GM12878 (cell line): ENCODE data around the gene F7. TPM values are rescaled to one million over a fixed set of nuclear protein-coding genes. Genes with fewer than 3 reads are reported as not detected.

Source experiments
- ATAC-seq: fragments of 200-7000 bp; cut with Tn5 transposase; 3 replicates; pipeline ENCODE4 v1.9.1; 2020; ENCODE audit warnings: mild to moderate bottlenecking, moderate library complexity
- BruUV-seq: library from RNA; stranded (reverse); fragments of 400-500 nt; replicated peaks from 2 replicates; lab custom pipeline; 2021; lab: Mats Ljungman, UMichigan
- CTCF ChIA-PET: fragments of 300-600 bp; sonication (Branson Sonifier 250); formaldehyde crosslinking; extraction: SDS; loops from one replicate; lab custom pipeline; 2021; ENCODE audit warnings: inconsistent platforms; lab: Yijun Ruan, JAX
- POLR2A ChIA-PET: fragments of 350-600 bp; formaldehyde crosslinking; extraction: SDS; loops from one replicate; lab custom pipeline; 2021; ENCODE audit warnings: inconsistent platforms; lab: Charles Lee
- RAD21 ChIA-PET: fragments of 300-600 bp; sonication (Branson Sonifier 250); formaldehyde crosslinking; loops from one replicate; lab custom pipeline; 2023; ENCODE audit warnings: antibody characterized with exemption; ENCODE audit not compliant: unreplicated experiment; lab: Charles Lee
- SMC1A ChIA-PET: fragments of 300-600 bp; sonication (Branson Sonifier 250); formaldehyde crosslinking; loops from one replicate; lab custom pipeline; 2023; ENCODE audit not compliant: unreplicated experiment, uncharacterized antibody; lab: Charles Lee
- DNase-seq: peaks from one replicate; pipeline ENCODE4 v3.0.0-alpha.2; 2011; ENCODE audit warnings: low read depth, low spot score
- FAIRE-seq: peaks from 3 replicates; lab custom pipeline; 2011; peaks lifted over from hg19 to GRCh38; lab: Jason Lieb, UNC
- H2AFZ ChIP-seq: 2 replicates; pipeline ENCODE4 v1.6.0; 2011; ENCODE audit warnings: low read depth, low read length, control low read depth; ENCODE audit not compliant: control insufficient read depth
- H3K27ac ChIP-seq: 2 replicates; pipeline ENCODE4 v1.5.1; 2011; ENCODE audit warnings: control low read depth; ENCODE audit not compliant: control insufficient read depth, insufficient read depth
- H3K27me3 ChIP-seq, 2 experiments: replicated peaks in 1 of 2; 2 replicates each; pipeline versions ENCODE4 v1.6.0 to v1.6.1; 2011; ENCODE audit warnings: low read length in 1 of 2; ENCODE audit not compliant: control insufficient read depth in 2 of 2, insufficient read depth in 2 of 2
- H3K36me3 ChIP-seq, 2 experiments: 2 replicates each; pipeline ENCODE4 v1.5.1; 2011; ENCODE audit warnings: low read length in 1 of 2; ENCODE audit not compliant: control insufficient read depth in 2 of 2, insufficient read depth in 2 of 2
- H3K4me1 ChIP-seq: 2 replicates; pipeline ENCODE4 v1.6.1; 2011; ENCODE audit warnings: mild to moderate bottlenecking, low read length, moderate library complexity, mixed read lengths; ENCODE audit not compliant: control insufficient read depth, insufficient read depth
- H3K4me2 ChIP-seq: 2 replicates; pipeline ENCODE4 v1.6.0; 2011; ENCODE audit warnings: control low read depth; ENCODE audit not compliant: control insufficient read depth, insufficient read depth
- H3K4me3 ChIP-seq: fragments of 200-600 bp; sonication (generic); 2 replicates; pipeline ENCODE4 v1.5.1; 2016
- H3K79me2 ChIP-seq: 2 replicates; pipeline ENCODE4 v1.6.0; 2011; ENCODE audit warnings: low read length; ENCODE audit not compliant: control insufficient read depth, insufficient read depth
- H3K9ac ChIP-seq: 2 replicates; pipeline ENCODE4 v1.8.0; 2011; ENCODE audit warnings: low read length, control low read depth, mixed read lengths; ENCODE audit not compliant: control insufficient read depth, insufficient read depth
- H3K9me3 ChIP-seq: replicated peaks from 3 replicates; pipeline ENCODE4 v1.5.1; 2011; ENCODE audit warnings: mild to moderate bottlenecking, low read length; ENCODE audit not compliant: control insufficient read depth, insufficient read depth
- H4K20me1 ChIP-seq: 2 replicates; pipeline ENCODE4 v1.6.0; 2011; ENCODE audit not compliant: control insufficient read depth, insufficient read depth
- BCL11A ChIP-seq: IDR thresholded peaks from 2 replicates; pipeline ENCODE4 v1.6.1; 2011; ENCODE audit warnings: low read depth, low read length
- CHD1 ChIP-seq: IDR thresholded peaks from 2 replicates; pipeline ENCODE4 v1.6.1; 2012; ENCODE audit warnings: low read depth, low read length, improper control_type of control experiment
- DPF2 ChIP-seq: fragments of 450-650 bp; IDR thresholded peaks from 2 replicates; pipeline ENCODE4 v1.6.1; 2017; ENCODE audit warnings: mild to moderate bottlenecking
- JUND ChIP-seq: IDR thresholded peaks from 2 replicates; pipeline ENCODE4 v1.6.1; 2012; ENCODE audit warnings: low read depth, mild to moderate bottlenecking, low read length, improper control_type of control experiment, moderate library complexity
- KLF5 ChIP-seq: fragments of 450-650 bp; IDR thresholded peaks from 2 replicates; pipeline ENCODE4 v1.6.1; 2014; ENCODE audit warnings: mild to moderate bottlenecking; ENCODE audit not compliant: partially characterized antibody
- NR2F1 ChIP-seq: fragments of 450-650 bp; conservative IDR thresholded peaks from 2 replicates; pipeline ENCODE4 v1.6.1; 2017; ENCODE audit warnings: mild to moderate bottlenecking
- POU2F2 ChIP-seq: IDR thresholded peaks from 3 replicates; pipeline ENCODE4 v1.6.1; 2011; ENCODE audit warnings: low read depth, mild to moderate bottlenecking, low read length, borderline replicate concordance
- RELB ChIP-seq: fragments of 450-650 bp; IDR thresholded peaks from 2 replicates; pipeline ENCODE4 v1.6.1; 2017; ENCODE audit warnings: low read depth, mild to moderate bottlenecking, moderate library complexity
- SKIL ChIP-seq: fragments of 450-650 bp; IDR thresholded peaks from 2 replicates; pipeline ENCODE4 v1.6.1; 2017; ENCODE audit warnings: mild to moderate bottlenecking, low read depth, inconsistent platforms; ENCODE audit not compliant: poor library complexity, severe bottlenecking
- SMAD5 ChIP-seq: IDR thresholded peaks from 2 replicates; pipeline ENCODE4 v1.6.1; 2016; ENCODE audit warnings: antibody characterized with exemption, low read depth
- SMARCA5 ChIP-seq: fragments of 450-650 bp; IDR thresholded peaks from 2 replicates; pipeline ENCODE4 v1.6.1; 2017; ENCODE audit warnings: mild to moderate bottlenecking
- SRF ChIP-seq, 2 experiments: IDR thresholded peaks; 2 replicates each; pipeline ENCODE4 v1.6.1; 2011; ENCODE audit warnings: low read depth in 2 of 2, low read length in 2 of 2, mild to moderate bottlenecking in 1 of 2, moderate library complexity in 1 of 2
- ZNF274 ChIP-seq: IDR thresholded peaks from one replicate; pipeline ENCODE4 v1.8.0; 2011; ENCODE audit not compliant: insufficient read length, insufficient read depth
- ZNF687 ChIP-seq: fragments of 450-650 bp; IDR thresholded peaks from 2 replicates; pipeline ENCODE4 v1.6.1; 2017; ENCODE audit warnings: mild to moderate bottlenecking, moderate library complexity
- ZSCAN29 ChIP-seq: fragments of 450-650 bp; IDR thresholded peaks from 2 replicates; pipeline ENCODE4 v1.6.1; 2017; ENCODE audit warnings: mild to moderate bottlenecking, moderate library complexity
- WGBS: methylation state at CpG from one replicate; pipeline ENCODE4 v1.1.6; 2016; ENCODE audit warnings: low lambda C conversion rate; ENCODE audit not compliant: insufficient replicate concordance, insufficient coverage; ENCODE audit errors: missing lambda C conversion rate; 5-methylcytosine and 5-hydroxymethylcytosine counted together
- in situ Hi-C: fragments of 300-500 bp; cut with MboI; formaldehyde crosslinking; loops from 9 replicates; pipeline ENCODE4 v1.14.3; 2018; ENCODE audit warnings: mixed read lengths
- intact Hi-C: fragments of 100-400 bp; cut with micrococcal nuclease; formaldehyde crosslinking; loops from one replicate; pipeline ENCODE4 v1.14.2; 2022; ENCODE audit not compliant: unreplicated experiment
- polyA plus RNA-seq, 11 experiments: library from polyadenylated mRNA; depleted of rRNA in 4 of 11; unstranded in 6 of 11; stranded (reverse) in 5 of 11; fragments of >200 nt; fragmentation: Nextera tagmentation in 4 of 11; fragmentation: Illumina TruSeq in 1 of 11; extraction: Ambion mirVana in 4 of 11; extraction: Trizol in 1 of 11; gene quantifications; 1 replicate in 1 of 11; 2 replicates in 10 of 11; pipeline versions ENCODE4 v1.2.1 to v1.2.3, GENCODE V29; 2011 to 2016; ENCODE audit warnings: inconsistent platforms in 2 of 11, missing spikeins in 2 of 11, low read depth in 1 of 11
- total RNA-seq, 4 experiments: library from RNA; depleted of rRNA in 3 of 4; stranded (reverse); fragments of >200 nt in 3 of 4; fragmentation: Illumina TruSeq in 1 of 4; extraction: Trizol in 1 of 4; gene quantifications; 2 replicates each; pipeline versions ENCODE4 v1.2.1 to v1.2.3, GENCODE V29; 2013 to 2021
- TF ChIP-seq, protein P1 (sequence below): IDR thresholded peaks from 2 replicates; pipeline ENCODE4 v1.6.1; 2011; ENCODE audit warnings: borderline replicate concordance, low read depth, mild to moderate bottlenecking, moderate library complexity, low read length; ENCODE audit not compliant: insufficient read depth, poor library complexity, severe bottlenecking

Gene F7
- total and polyA plus RNA-seq, 10 of the 15 experiments (the other 5 are each of a cell fraction or from before 2014, with no cell fraction given) = not detected

- 56% methylated on average over 30 of the region's 30 CpGs for WGBS
- FAIRE-seq = no peak
- no peak for DNase-seq
- ChIA-PET POLR2A (no interaction called here), RAD21 (no interaction called here), CTCF (no interaction called here), SMC1A (no interaction called here)
- in situ Hi-C loops = no loop called here
- Histone ChIP-seq H3K9ac (no peak overlapping the region), H3K9me3 (no peaks in the 10 kb centered on the region), H2AFZ (no peak overlapping the region), H4K20me1 (no peaks in the 10 kb centered on the region), H3K79me2 (no peaks in the 10 kb centered on the region), H3K4me2 (no peak overlapping the region), H3K36me3 (no peaks in the 10 kb centered on the region), H3K4me3 (no peak overlapping the region), H3K27ac (no peak overlapping the region), H3K4me1 (no peaks in the 10 kb centered on the region), H3K27me3 (no peaks in the 10 kb centered on the region)
- no TSS peak for BruUV-seq
- ATAC-seq = no peak
- intact Hi-C loops = no loop called here
- no peak for TF ChIP-seq KLF5
- TF ChIP-seq ZNF687 = no peak
- TF ChIP-seq SMAD5 = no peak
- TF ChIP-seq CHD1 = no peak
- TF ChIP-seq JUND = no peak
- no peak for TF ChIP-seq POU2F2
- no peak for TF ChIP-seq SMARCA5
- no peak for TF ChIP-seq SKIL
- no peak for TF ChIP-seq ZNF274
- TF ChIP-seq SRF (IDR thresholded peaks at IDR 0.05; ENCODE audit: low read depth in 2 of 2, low read length in 2 of 2) = no peak
- TF ChIP-seq ZSCAN29 = no peak
- TF ChIP-seq DPF2 = no peak
- no peak for TF ChIP-seq BCL11A
- TF ChIP-seq RELB = no peak
- TF ChIP-seq, protein P1, sequence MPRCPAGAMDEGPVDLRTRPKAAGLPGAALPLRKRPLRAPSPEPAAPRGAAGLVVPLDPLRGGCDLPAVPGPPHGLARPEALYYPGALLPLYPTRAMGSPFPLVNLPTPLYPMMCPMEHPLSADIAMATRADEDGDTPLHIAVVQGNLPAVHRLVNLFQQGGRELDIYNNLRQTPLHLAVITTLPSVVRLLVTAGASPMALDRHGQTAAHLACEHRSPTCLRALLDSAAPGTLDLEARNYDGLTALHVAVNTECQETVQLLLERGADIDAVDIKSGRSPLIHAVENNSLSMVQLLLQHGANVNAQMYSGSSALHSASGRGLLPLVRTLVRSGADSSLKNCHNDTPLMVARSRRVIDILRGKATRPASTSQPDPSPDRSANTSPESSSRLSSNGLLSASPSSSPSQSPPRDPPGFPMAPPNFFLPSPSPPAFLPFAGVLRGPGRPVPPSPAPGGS = no peak
- no peak for TF ChIP-seq NR2F1
Observed at GRCh38 chr13:113091211-113091771, 14.3 kb upstream of the F7 start.
